Skin epidermis (tissue), 12 donors: ENCODE measurements around the gene SNX10.

Experiments used
- H3K27ac ChIP-seq, 21 experiments: fragments of 200-600 bp; sonication (generic) in 11 of 21; one replicate each; pipeline ENCODE4 v1.5.0; 2020; ENCODE audit warnings: mild to moderate bottlenecking in 3 of 21, inconsistent platforms in 2 of 21, moderate library complexity in 2 of 21
- H3K4me3 ChIP-seq, 7 experiments: fragments of 200-600 bp; sonication (generic) in 2 of 7; one replicate each; pipeline ENCODE4 v1.5.0; 2020; ENCODE audit warnings: inconsistent platforms in 2 of 7, mild to moderate bottlenecking in 2 of 7, moderate library complexity in 1 of 7

SNX10 gene

DNA sequence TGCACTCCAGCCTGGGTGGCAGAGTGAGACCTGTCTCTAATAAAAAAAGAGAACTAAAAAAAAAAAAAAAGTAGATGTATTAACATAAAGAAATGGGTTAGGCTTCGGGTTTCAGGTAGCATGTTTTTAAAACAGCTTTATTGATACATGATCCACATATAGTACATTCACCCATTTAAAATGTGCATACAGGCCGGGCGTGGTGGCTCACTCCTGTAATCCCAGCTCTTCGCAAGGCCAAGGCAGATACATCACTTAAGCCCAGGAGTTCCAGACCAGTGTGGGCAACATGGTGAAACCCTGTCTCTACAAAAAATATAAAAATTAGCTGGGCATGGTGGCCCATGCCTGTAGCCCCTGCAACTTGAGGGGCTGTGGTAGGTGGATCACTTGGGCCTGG, 39.5 kb downstream of the SNX10 start:
- no peak overlapping the region for H3K4me3 ChIP-seq
- H3K27ac ChIP-seq, result no peak overlapping the region

DNA sequence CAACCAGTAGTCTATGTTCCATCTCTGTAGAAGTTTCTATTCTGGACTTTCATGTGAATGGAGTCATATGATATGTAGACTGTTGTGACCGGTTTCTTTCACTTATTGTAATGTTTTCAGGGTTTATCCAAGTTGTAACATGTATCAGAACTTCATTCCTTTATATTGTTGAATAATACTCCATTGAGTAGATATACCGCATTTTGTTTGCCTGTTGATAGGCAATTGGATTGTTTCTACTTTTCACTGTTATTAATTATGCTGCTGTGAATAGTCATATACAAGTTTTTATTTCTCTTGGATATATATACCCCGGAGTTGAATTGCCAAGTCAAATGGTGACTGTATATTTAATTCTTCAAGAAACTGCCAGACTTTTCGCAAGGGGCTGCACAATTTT, 40.1 kb downstream of the SNX10 start:
- H3K4me3 ChIP-seq, result no peak overlapping the region
- H3K27ac ChIP-seq, result no peak overlapping the region

DNA sequence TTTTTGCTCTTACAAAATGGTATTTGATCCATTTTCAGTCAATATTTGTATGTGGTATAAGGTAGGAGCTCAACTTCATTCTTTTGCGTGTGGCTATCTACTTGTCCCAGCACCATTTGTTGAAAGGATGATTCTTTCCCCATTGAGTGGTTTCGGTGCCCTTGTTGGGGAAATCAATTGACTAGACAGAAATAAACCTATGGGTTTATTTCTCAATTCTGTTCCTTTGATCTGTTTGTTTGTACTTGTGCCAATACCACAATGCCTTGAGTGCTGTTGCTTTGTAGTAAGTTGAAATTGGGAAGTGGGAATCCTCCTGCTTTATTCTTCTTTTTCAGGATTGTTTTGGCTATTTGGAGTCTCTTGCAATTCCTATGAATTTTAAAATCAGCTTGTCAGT, 41.0 kb downstream of the SNX10 start:
- H3K27ac ChIP-seq, result no peak overlapping the region

DNA sequence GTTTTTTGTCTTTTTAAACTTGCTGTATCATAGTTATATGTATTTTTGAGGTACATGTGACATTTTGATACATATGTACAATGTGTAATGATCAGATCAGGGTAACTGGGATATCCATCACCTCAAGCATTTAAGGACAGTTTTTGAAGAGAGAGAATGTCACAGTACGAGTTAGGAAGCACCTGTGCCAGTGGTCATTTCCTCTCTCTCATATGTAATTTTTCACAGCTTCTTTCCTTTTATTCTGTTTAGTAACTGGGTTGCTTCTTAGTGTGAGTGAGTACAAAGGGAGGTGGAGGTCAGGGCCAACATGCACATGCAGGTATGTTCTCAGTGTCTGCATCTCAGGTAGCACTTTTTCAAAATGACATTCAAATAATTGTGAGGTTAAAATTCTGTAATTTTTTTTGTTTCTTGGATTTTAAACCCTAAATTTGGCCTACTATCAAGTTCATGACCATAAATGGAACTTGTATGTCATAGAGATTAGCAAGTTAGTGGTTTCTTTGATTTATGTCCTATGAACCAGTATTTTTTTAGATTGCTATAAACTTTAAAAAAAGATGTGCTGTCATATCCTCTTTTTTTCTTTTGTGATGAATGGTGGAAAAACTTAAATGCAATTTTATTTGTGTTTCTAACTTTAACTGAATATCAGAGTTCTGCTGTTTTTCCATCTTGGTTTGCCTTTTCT, 42.7 kb downstream of the SNX10 start:
- no peak overlapping the region for H3K4me3 ChIP-seq
- no peak overlapping the region for H3K27ac ChIP-seq

More for the DNA sequence above, 41.0 kb downstream of the SNX10 start:
- no peak overlapping the region for H3K4me3 ChIP-seq

DNA sequence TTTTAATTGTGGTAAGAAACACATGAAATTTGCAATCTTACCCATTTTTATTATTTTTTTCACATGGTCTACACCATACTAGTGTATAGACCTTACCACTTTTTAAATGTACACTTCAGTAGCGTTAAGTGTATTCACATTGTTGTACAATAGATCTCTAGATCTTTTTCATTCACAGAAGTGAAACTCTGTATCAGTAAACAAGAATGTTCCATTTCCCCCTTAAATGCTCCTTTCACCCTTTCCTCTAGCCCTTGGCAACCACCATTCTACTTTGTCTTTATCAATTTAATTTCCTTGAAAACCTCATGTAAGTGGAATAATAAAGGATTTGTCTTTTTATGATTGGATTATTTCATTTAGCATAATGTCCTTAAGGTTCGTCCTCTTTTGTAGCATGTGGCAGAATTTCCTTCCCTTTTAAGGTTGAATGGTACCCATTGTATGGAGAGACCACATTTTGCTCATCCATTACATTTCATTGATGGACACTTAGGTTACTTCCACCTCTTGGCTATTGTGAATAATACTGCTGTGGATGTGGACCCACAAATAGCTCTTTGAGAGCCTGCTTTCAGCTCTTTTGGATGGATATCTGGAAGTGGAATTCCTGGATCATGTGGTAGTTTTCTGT, 45.7 kb downstream of the SNX10 start:
- H3K27ac ChIP-seq, result peak overlapping the region in 1 of 21 experiments; percentile 2
- no peak overlapping the region for H3K4me3 ChIP-seq

DNA sequence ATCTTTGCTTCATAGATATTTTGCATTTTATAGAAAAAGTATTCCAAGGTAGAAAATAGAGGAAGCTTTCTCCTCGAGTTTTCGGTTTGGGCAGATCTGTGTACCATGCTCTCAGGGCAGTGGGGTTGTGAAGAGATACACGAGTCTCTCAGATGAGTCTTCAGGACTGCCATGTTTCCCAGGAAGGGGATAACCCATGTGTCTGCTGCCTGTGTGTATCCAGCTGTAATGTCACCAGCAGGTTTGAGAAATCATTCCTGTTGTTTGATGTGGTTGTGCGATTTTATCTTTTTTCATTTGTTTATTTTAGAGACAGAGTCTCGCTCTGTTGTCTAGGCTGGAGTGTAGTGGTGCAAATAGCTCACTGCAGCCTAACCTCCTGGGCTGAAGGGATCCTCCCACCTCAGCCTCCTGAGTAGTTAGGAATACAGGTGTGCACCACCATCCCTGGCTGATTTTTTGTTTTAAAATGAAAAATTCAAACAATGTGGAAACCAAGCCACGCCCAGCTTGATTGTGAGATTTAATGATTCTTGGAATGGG, 48.9 kb downstream of the SNX10 start:
- no peak overlapping the region for H3K4me3 ChIP-seq
- no peak overlapping the region for H3K27ac ChIP-seq

DNA sequence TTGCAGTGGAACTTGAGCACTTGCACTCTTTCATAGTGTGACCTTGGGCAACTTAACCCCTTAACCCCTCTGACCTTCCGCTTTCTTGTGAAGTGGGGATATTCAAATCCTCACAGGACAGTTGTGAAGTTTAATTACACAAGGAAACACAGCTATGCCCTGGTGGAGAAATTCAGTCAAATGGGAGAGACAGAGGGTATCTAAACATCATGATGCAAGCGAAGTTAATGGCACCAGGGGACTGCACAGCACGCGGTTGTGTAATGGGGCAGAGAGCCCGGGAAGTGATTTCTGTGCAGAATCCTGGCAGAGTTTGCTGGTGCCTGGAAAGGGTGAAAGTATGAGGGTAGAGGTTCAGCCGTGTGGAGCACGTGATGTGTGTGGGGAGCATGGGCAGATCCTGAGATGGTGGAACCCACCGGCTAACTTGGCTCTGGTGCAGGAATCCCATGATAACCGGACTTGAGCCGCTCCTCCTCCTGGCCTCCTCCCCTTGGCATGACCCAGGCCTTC, 51.7 kb downstream of the SNX10 start:
- Histone ChIP-seq H3K27ac (no peak overlapping the region), H3K4me3 (no peak overlapping the region)

DNA sequence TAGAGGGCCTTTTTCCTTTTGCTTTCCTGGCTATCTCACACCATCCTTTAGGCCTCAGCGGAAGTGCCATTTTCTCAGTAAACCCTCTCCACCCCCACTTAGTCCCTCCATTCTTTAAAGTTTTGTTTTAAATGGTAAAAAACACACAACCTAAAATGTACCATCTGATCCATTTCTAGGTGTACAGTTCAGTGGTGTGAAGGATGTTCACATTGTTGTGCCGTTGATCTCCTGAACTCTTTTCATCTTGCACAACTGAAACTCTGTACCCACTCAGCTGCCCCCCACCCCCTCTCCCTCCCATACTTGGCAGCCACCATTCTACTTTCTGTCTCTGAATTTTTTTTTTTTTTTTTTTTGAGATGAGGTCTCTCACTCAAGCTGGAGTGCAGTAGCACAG, 52.2 kb downstream of the SNX10 start:
- no peak overlapping the region for H3K27ac ChIP-seq
- no peak overlapping the region for H3K4me3 ChIP-seq

DNA sequence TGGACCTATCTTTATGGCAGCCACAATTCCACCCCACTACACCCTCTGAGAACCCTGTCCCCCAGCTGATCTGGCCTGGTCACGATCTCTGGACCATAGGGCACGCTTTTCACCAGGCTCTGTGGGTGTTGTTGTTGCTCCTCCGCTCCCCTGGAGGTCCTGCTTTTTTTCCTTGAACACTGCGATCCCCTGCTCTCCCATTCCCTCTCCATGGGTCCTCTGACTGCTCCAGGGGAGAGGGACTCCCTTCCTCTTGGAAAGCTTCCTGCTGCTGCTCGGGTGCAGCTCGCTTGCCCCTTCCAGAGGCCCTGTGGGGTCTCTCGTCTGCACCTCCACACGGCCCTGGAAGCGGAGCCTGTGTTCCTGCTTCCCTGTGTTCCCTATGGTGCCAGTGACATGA, 53.5 kb downstream of the SNX10 start:
- Histone ChIP-seq H3K27ac (no peak overlapping the region), H3K4me3 (no peak overlapping the region)

DNA sequence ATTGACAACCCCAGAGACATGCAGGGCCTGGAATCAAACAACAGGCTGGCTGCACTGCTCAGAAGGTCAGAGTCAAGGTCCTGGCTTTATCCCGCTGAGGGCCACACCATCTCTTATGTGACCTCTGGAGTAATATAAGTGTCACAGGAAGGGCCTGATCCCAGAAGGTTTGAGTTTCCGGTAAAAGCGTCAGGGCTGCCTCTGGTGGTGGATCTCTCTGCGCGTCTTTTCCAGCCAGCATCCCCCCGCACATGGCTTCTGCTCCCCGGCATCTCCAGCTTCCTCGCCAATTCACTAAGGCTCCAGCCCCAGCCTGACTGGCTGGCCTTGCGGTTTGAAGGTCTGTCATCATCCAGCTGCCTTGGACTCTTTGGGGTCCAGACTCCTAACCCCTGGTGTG, 54.2 kb downstream of the SNX10 start:
- Histone ChIP-seq H3K4me3 (no peak overlapping the region), H3K27ac (peak overlapping the region in 4 of 21 experiments; percentile 34 to 54 (median 40))

DNA sequence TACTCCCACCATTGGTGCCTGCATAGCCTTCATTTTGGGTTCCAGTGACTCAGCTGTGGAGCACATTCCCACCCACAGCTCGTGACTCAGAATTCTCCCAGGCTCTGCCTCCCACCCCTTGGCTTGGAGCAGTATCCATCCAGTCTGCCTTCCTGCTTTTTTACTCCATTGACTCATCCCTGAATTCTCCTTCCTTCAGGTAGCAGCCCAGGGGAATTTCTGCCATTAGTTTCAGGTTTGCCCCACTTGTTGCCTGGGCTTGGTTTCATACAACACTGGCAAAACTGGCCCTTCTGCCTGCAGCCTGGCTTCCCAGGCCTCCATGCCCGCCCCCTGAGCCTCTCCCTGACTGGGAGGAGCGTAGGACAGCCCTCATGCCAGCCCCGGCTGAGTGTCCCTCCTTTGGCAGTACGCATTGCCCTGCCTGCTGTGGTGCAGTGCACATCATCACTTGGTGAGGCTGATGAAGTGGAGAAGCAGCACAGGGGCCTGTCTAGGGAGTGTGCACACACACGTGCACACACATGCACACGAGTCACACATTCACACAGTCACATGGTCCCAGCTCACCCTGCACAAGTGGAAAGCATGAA, 55.0 kb downstream of the SNX10 start:
- peak overlapping the region in 4 of 21 experiments; percentile 14 to 54 (median 47) for H3K27ac ChIP-seq

DNA sequence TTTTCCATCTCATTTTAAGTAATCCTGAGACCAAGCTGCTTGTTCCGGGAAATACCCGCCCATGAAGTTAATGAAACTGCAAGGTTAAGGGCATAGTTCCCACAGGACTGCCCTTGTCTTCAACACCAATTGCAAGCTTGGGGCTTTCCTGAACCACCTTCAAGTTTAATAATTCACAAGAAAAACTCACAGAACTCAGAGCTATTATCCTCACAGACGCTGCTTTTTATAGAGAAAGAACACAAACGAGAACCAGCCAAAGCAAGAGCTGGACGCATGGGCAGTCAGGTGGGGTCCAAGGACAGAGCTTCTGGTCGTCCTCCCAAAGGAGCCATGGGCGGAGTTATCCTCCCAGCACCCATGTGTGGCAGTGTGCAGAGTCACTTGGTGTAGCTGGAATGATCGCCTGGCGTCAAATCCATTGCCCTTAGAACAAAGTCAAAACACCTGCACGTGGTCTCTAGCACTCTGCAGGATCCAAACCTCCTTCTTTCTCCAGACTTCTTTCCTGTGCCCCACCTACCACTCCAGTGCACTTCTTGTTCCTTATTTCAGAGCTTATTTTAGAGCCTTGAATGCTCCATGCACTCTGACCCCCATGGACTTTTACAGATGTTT, 56.7 kb downstream of the SNX10 start:
- Histone ChIP-seq H3K4me3 (no peak overlapping the region), H3K27ac (no peak overlapping the region)

More for the DNA sequence above, 55.0 kb downstream of the SNX10 start:
- H3K4me3 ChIP-seq, result no peak overlapping the region

DNA sequence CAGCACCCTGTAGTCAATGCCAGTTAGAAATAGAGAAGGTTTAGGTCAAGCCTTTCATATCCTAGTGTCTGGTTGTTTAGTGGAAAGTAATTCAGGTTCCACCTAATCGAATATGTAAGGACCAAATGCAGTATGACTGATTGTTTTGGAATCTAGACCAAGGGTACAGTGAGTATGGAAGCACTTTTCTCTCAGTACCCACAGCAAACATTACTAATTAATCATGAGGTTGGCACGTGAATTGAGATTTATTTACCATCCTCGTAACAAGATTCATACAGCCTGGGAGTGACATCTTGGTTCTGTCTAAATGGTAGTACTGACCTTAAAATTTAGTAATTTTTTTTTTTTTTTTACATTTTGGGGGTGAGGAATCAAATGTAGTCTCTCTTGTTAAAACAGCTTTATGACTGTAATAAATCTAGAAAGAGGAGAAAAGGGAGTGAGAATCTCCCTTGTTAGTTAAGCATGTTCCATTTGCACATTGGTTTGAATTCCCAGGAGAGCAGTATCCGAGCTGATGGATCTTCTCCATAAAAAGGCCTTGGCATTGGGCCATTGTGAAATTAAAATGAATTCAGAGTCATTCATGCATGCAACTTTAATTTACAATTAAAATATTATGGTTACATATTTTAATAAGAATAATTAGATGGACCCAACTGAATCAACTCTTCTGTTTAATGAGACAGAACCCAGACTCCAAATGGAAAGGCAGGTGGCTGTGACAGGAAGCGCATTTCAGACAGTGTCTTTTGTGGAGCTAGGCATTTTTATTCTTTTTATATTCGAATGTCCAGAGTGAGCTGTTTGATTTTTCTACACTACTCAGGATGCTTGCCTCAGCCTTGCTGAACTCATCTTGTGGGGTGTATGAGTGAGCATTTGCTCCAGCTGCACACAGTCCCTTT, 57.6 kb downstream of the SNX10 start:
- H3K27ac ChIP-seq, result no peak overlapping the region
- H3K4me3 ChIP-seq, result no peak overlapping the region

DNA sequence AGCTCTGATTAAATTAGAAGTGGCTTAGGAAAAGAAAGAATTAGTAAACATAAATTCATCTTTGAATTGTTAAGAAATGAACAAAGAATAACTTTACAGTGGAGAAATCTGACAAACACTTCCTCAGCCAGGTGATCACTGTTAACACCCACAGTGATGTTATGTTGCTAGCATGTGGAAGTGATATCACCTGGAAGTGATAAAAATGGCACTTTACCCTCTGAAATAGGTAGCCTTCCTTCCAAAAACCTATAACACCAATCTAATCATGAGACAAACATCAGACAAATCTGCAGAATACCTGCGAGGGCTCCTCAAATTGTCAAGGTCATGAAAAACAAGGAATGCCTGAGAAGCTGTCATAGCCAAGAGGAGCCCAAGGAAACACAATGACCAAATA, 59.5 kb downstream of the SNX10 start:
- no peak overlapping the region for H3K27ac ChIP-seq
- H3K4me3 ChIP-seq, result no peak overlapping the region

DNA sequence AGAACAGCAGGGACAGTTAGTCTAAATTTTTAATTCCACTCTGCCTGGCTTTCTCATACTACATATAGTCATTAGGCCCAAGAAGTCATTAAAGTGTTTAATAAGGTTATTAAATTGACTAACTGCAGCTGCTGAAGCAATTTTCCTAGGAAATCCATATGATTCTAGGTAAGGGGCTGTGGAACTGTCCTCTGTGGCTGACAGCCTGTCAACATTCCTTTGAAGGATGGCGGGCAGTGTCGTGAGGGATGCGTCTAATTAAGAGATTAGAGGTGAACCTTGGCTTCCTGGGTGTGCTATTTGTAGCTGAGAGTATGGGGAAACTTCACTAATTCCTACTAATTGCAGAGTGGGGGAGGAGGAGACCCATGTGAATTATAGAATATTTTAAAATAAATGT, 64.6 kb downstream of the SNX10 start:
- Histone ChIP-seq H3K4me3 (no peak overlapping the region), H3K27ac (no peak overlapping the region)

DNA sequence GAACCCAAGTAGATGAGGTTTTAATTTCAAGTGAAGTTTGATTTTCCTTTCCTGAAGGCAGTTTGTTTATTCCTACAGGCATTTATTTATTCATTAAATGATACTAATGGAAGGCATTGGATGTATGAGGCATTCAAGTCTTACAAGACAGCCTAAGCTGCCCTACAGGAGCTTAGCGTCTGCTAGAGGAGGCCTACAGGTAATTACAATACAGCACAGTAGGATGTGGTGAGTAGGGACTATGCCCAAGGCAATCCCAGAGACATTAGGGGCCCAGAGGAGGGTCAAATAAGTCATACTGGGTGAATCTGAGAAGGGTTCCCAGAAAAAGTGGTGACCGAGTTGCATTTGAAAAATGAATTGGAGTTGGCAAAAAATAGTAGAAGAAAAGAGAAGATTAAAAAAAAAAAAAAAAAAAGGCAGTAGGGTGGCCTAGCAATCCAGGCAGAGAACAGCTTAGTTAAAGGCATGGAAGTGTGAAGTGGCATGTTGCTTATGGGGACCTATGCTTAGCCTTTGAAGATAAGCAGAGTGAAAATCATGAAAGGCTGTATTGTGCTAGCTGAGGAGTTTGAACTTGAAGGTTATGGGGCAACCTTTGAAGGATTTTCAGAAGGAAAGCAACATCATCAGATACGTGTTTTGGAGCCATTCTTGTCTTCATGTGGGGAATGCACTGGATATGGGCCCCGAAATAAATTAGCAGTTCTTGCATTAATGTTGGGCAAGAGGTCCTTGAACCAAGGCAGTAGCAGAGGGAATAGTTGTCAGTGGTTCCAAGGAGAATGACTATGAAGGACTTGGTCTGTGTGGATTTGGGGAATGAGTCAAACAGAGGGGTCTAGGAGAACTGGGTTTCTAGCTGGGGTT, 65.5 kb downstream of the SNX10 start:
- Histone ChIP-seq H3K27ac (no peak overlapping the region), H3K4me3 (no peak overlapping the region)

DNA sequence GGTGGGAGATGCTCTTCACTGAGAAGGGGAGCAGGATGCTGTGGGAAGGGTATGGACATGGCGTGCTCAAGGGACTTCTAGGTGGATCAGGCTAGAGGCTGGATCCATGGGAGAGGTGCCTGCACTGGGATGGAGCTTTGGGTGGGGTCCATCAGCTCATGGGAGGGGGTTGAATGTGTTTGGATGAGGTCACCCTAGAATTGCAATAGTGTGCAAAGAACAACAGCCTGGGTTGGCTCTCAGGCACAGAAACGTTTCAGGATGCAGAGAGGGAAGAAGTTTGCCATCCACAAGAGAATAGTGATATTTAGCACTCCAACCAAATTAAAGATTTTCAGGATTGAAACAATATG, 66.1 kb downstream of the SNX10 start:
- Histone ChIP-seq H3K4me3 (no peak overlapping the region), H3K27ac (no peak overlapping the region)

DNA sequence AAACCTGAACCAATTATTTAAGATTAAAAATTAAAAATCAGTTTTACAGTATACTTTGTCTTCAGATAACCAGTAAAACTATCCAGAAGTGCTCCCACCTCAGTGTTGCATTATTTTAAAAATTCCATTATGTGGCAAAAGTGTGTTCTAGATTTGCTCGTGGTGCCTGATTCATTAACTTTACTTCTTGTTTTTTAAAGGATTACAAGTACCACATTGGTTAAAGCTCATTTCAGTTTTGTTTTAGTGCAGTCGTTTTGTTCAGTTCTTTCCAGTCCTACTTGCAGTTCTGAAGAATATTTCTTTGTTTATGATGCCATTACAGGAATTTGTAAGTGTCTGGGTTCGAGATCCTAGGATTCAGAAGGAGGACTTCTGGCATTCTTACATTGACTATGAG, 69.0 kb downstream of the SNX10 start:
- Histone ChIP-seq H3K4me3 (no peak overlapping the region), H3K27ac (peak overlapping the region in 2 of 21 experiments; percentile 31 to 45)

DNA sequence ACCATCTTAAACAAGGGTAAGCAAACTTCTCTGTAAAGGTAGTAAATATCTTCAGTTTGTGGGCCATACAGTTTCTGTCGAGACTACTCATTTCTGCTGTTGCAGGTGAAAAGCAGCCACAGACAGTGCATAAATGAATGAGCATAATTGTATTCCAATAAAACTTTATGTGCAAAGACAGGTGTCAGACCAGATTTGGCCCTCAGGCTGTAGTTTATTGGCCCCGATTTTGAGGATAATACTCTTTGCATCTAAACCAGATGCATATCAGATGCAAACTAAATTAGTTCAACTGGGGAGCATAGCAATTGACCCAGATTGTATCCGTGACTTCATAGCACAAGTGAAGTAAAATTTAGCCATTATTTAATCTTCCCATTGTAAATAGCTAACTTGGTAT, 70.0 kb downstream of the SNX10 start:
- Histone ChIP-seq H3K27ac (no peak overlapping the region), H3K4me3 (no peak overlapping the region)
